SHP77 treated with DMSO at 0.1 percent for 48 hours (cell line): Measurements from ENCODE around the gene GAL3ST2.
"Not testable (repeated sequence)": the region's sequence is repeated elsewhere in the genome, so short reads cannot be mapped to it uniquely, and the experiment has no call there.

Source experiments
- DNase-seq: peaks from one replicate; lab custom pipeline; 2025; lab: John Stamatoyannopoulos, UW

Gene GAL3ST2

GRCh38 chr2:241768850-241769249, 7.8 kb upstream of the GAL3ST2 start:
- no peak for DNase-seq

GRCh38 chr2:241769819-241770184, 6.8 kb upstream of the GAL3ST2 start:
- DNase-seq = no peak

DNA sequence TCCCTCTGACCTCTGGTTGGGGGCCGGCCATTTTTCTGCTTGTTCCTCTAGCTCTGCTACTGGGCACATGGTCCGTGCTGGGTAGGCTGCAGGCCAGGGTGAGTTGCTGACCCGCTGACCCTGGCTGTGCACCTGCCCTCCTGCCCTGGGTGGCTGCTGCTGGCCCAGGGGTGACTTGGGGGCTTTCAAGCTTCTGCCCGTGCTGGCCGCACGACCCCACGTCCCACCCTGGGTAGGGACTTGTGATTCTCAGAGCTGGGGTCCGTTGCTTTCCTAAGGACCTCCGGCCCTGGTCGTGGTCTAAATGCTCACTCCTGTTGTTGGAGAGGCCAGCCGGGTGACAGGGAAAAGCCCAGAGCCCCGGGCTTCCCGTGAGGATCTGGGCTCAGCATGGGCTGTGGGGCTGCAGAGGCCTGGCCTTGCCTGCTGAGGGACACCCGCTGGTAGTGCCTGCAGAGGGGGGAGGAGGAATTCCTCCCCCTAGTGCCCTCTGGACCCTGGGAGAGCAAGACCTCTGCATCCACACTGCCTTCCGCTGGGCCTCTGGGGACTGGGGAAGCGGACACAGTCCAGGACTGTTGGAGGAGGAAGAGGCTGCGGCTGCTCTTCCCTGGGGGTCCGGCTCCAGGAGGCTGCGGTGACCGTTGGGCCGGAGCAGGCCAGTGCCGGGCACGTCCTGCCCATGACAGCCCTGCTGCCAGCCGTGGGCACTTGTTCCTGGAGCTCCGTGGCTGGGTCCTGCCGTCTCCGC, 6.3 kb upstream of the GAL3ST2 start:
- no peak for DNase-seq

DNA sequence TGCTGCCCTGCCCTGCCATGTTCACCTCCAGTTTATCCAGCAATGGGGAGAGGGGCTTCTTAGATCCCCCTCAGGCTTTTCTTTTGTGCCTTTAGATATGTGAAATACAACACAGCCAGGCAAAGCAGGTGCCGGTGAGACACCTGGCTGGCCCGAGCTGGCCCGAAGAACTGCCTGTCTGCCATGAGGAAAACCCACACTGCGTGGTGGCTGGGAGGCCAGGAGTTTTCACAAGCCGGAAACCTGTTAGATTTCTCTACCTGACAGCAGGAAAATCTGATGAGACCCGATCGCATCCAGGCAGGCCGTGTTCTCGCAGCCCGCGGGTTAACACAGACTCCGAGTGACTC, 5.7 kb upstream of the GAL3ST2 start:
- no peak for DNase-seq

DNA sequence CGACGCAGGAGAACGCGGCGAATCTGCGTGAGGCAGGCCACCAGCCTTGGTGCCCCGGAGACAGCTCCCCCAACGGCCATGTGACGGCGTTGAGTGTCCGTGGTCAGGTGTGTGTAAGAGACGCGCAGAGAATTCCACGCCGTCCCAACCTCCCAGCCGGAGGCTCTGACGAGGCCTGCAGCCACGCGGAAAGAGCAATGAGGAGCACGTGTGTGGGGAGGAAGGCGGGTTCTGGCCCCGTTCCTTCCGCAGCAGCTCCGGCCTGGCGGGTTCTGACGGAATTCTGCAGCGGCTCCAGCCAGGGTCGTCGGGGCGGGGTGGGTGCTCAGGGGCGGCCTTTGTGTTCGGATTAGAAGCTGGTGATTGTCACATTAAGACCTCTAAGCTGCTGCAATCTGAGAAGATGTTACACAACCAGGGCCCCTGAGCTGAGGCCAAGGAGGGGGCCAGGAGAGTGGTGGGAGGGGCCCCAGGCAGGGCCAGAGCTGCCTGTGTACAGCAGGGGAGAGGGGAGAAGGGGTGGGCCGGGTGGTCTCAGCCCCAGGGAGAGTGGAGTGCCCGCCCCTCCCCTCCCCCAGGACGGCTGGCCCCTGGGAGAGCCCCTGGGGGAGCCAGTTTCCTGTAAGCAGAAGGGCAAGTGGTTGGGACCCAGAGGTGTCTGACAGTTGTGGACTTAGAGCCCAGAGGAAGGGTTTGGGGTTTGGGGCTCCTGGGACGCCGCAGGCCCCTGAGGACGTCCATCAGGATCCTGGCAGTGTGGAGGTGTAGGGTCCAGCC, 5.1 kb upstream of the GAL3ST2 start:
- no peak for DNase-seq

DNA sequence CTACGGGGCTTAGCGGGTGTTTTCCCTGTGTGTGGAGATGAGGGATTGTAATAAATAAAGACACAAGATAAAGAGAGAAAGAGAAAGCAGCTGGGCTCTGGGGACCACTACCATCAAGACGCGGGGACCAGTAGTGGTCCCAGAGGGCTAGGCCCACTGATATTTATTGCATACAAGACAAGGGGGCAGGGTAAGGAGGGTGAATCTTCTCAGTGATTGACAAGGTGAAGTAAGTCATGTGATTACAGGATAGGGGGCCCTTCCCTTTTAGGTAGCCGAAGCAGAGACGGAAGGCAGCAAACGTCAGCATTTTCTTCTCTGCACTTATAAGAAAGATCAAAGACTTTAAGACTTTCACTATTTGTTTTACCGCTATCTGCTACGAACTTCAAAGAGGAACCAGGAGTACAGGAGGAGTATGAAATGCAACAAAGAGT, 4.5 kb upstream of the GAL3ST2 start:
- DNase-seq = no peak

GRCh38 chr2:241773511-241774418, 2.9 kb upstream of the GAL3ST2 start:
- DNase-seq = peak; percentile 74

DNA sequence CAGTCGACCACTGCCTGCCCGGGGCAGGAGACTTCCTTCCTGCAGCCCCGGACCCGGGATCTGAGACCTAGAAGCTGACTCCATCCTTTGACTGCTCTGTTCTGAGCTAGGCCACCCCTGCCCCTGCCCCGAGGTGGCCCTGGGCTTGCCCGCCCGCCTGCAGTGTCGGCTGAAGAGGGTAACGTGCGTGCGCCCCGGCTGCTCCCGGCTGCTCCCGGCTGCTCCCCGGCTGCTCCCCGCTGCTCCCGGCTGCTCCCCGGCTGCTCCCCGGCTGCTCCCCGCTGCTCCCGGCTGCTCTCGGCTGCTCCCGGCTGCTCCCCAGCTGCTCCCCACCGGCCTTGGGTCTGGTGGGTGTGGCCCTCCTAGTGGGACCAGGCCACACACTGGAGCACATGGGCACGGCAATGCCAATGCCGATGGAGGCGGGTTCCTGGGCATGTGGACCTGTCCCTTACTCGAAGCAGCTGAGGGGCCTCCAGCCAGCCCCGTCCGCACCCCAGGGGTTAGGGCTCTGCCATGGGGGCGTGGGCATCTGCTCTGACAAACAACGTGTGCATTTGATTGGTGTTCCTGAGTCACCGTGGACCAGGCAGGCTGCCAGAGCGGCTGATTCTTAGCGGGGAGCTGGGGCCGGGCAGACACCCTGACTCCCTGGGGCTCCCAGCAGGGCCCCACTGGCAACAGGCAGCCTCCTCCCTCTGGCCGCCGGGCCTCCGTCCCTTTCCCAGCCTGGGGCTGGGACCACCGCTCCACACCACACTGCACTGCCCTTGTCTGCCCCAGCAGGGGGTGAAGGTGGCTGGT, 2.0 kb upstream of the GAL3ST2 start:
- no peak for DNase-seq

GRCh38 chr2:241775223-241776177, 1.1 kb upstream of the GAL3ST2 start:
- no peak for DNase-seq

GRCh38 chr2:241777170-241777685, 606 bp downstream of the GAL3ST2 start:
- DNase-seq = no peak

DNA sequence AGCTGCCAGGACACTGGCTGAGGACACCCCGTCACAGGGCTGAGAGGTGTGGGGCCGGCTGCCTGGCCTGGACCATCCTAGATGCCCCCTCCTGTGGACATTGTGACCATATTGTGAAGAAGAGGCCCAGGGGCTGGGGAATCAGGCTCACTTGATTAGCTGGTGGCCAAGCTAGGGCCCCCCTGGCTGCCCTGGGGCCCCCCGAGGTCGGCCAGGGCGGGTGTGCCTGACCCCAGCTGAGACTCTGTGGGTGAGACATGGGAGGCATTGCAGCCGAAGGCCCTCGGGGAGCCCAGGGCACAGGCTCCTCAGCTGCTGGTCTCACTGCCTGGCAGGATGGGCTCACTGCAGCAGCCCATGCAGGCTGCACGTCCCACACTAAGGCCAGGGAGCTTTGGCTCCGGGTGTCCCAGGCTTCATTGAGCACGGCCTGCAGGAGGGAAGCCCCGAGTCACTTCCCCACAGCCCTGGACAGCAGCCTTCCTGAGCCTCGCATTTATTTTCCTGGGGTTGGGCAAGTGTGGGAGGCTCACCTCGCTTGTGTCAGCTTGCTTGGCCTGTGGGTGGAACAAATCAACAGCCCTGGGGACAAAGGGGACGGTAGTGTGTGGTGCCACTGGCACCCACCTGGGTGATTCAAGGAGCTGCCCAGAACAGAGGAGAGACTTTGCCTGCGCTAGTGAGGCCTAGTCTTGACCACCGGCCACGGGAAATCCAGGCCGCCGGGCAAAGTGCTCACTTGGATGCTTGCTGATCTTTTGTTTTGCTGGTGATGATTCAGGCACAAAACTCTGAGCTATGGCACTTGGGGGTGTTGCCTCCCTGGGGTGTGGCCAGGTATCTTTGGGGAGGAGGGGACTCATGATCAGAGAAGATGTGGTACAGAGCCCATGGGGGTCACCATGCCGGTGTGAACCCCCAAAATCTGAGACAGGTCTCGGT, 1.3 kb downstream of the GAL3ST2 start:
- DNase-seq = no peak

- no peak for DNase-seq
Observed at GRCh38 chr2:241780939-241781569, 4.4 kb downstream of the GAL3ST2 start.

DNA sequence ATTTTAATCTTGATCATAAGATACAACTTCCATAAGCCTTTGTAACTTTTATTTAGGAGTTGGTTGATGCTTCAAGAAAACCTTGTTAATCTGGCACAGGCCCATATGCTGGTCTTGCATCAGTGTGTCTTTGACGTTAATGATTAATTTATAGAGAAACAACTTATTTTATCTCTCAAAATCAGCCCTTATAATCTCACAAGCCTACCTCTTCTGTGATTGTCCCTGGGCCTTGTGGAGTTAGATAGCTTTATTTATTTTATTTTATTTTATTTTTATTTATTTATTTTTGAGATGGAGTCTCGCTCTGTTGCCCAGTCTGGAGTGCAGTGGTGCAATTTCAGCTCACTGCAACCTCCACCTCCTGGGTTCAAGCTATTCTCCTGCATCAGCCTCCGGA, 5.4 kb downstream of the GAL3ST2 start:
- DNase-seq = not testable (repeated sequence)

DNA sequence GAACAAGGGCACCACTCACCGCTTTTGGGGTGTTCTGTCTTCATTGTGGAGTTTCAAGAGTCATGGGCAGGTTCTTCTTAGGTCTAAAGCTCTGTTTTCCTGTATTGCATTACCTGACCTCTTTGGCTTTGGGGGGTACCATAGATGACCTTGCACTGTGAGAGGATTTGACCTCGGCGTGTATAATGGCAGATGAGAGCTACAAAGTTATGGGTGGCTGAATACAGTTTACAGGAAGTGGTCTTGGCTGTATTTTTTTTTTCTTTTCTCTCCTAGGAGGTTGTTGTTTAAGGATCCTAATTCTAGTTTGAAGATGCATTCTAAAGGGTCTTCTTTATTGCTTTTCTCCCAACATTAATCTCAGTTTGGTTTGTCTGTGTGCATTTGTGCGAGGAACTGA, 11.5 kb downstream of the GAL3ST2 start:
- DNase-seq = no peak

DNA sequence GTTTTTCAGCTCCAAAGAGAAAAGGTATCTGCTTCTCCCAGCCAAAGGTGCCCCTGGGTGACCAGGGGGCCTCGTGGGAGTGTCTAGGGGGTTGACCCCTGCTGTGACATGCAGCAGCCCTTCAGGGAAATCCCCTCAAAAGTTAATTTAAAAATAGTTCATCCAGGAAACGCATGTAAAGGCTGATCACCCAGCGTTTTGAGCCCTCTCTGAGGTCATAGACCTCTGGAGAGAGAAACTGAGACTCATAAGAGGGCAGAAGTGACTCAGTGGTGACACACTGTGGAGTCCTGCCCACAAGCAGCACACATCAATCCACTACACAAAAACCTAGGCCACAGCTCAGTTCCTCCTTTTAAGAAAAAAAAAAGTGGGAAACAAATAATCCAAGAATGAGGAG, 11.9 kb downstream of the GAL3ST2 start:
- DNase-seq = no peak

GRCh38 chr2:241791385-241791784, 14.8 kb downstream of the GAL3ST2 start:
- not testable (repeated sequence) for DNase-seq

DNA sequence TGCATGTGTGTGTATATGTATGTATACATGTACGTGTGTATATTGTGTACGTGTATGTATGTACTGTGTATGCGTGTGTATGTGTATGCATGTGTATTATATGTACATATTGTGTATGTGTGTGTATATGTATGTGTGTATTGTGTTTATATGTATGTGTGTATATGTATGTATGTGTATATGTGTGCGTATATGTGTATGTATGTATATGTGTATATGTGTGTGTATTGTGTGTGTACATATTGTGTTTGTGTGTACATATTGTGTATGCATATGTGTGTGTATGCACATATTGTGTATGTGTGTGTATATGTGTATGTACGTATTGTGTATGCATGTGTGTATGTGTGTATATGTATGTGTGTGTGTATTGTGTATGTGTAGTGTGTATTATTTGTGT, 16.8 kb downstream of the GAL3ST2 start:
- no peak for DNase-seq

DNA sequence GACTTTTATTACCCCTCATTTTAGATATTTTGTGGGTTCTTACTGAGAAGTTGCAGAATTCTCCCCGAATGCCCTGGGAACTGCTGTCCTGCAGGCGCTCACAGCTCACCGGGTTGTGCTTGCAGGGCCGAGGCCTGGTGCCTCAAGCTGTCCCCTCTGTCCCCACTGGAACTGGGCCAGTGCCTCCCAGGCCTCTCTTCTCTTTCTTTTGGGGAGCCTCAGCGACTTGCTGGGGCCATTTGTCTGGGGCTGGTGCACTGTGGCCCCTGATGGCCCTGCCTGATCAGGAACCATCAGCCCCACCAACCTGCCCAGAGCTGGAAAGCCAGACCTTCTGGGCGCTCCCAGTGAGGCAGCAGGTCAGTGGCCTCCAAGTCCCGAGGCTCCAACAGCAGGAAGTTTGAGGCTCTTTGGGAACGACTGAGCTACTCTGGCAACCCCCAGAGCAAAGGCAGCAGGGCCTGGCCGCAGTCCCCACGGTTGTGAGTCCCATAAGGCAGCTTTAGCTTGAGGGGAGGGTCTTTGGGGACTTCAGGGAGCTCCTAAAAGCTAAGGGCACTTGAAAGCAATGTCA, 17.7 kb downstream of the GAL3ST2 start:
- DNase-seq = no peak
